GM10266 (cell line): ENCODE data around the gene VTN.

Source experiments
- DNase-seq: peaks from one replicate; pipeline ENCODE4 v3.0.0; 2012; ENCODE audit errors: extremely low spot score
- TF ChIP-seq, protein P1 (sequence below): IDR thresholded peaks from 2 replicates; pipeline ENCODE4 v1.5.1; 2012; ENCODE audit warnings: mild to moderate bottlenecking, low read depth; ENCODE audit not compliant: control insufficient read depth, insufficient read depth; ENCODE audit errors: missing control alignments

Gene VTN

GRCh38 chr17:28347261-28347891 lies 22.7 kb downstream of the VTN start:
- DNase-seq = no peak
- TF ChIP-seq, protein P1, sequence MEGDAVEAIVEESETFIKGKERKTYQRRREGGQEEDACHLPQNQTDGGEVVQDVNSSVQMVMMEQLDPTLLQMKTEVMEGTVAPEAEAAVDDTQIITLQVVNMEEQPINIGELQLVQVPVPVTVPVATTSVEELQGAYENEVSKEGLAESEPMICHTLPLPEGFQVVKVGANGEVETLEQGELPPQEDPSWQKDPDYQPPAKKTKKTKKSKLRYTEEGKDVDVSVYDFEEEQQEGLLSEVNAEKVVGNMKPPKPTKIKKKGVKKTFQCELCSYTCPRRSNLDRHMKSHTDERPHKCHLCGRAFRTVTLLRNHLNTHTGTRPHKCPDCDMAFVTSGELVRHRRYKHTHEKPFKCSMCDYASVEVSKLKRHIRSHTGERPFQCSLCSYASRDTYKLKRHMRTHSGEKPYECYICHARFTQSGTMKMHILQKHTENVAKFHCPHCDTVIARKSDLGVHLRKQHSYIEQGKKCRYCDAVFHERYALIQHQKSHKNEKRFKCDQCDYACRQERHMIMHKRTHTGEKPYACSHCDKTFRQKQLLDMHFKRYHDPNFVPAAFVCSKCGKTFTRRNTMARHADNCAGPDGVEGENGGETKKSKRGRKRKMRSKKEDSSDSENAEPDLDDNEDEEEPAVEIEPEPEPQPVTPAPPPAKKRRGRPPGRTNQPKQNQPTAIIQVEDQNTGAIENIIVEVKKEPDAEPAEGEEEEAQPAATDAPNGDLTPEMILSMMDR = no peak

DNA sequence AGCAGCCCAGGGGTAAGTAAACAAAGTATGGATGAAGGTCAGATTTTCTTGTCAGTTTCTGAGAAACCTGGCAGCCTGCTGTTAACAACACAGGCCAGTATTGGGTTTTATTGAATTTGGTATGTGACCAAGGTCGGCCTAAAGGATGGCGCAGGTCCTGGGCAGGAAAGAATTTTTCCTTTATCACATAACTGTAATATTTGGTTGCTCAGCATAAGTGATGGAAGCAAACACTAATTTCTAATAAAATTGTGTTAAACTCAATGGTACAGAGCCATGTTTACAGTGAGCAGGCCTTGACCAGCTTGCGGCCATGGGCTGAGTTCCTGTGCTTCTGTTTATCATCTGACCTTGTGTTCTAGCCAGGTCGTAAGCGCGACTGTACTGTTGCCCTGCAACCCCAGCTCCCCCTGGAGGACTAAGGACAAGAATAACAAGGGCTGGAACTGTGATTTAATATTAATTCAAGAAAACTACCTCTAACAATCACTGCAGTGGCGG lies 23.3 kb downstream of the VTN start:
- TF ChIP-seq, protein P1 = peak; percentile 21
- DNase-seq = no peak

DNA sequence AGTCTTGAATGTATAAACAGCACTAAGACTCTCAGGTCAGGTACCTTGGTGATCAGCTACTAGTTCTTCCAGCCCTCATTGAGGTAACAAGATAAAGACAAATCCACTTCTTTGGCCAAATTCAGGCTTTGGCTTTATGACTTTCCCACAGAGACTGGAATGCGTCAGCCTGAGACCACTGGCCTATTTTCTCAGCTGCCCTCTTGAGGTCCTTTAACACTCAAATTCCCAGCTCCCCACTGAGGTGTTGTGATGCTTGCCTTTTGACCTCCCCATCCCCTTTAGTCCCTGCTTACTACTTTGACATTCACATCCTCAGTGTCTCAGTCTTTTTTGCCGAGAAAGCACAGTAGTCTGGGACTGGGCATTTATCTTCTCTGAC lies 23.9 kb downstream of the VTN start:
- DNase-seq = no peak
- TF ChIP-seq, protein P1 = no peak

GRCh38 chr17:28345419-28346198 lies 24.5 kb downstream of the VTN start:
- no peak for DNase-seq
- TF ChIP-seq, protein P1 = no peak

- DNase-seq = no peak
- TF ChIP-seq, protein P1 = no peak
Measured at GRCh38 chr17:28344435-28344901, 25.6 kb downstream of the VTN start.

GRCh38 chr17:28344011-28344410 lies 26.1 kb downstream of the VTN start:
- TF ChIP-seq, protein P1 = no peak
- DNase-seq = no peak

DNA sequence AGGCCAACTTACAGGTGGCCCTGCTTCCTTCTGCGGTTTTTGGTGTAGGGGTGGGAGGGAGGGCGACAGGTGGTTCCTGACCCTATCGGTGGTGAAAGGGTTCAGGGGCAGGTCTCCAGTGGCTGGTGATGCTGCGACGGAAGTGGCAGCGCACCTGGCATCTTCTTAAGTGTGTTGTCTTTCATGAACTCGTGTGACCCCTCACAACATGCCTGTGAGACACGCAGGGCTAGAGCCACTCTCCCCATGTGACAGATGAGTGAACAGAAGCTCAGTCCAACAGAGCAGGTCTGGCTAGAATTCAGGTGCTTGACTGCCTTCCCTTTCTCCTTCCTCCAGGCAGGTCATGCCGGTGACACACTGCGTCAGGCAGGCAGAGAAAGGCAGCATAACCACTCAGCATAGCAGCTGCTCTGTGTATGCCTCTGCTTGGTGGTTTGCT lies 26.6 kb downstream of the VTN start:
- no peak for DNase-seq
- TF ChIP-seq, protein P1 = no peak
